Stimulated activated CD8-positive, alpha-beta memory T cell treated with anti-CD3 and anti-CD28 coated beads, Interleukin-7, amount 100 ng/mL, for 4 hours (primary cell): ENCODE data around the gene DLD.
"Not testable (repeated sequence)": the region's sequence is repeated elsewhere in the genome, so short reads cannot be mapped to it uniquely, and the experiment has no call there.

Experiments used
- DNase-seq, 2 donors: peaks; one replicate each; pipeline ENCODE4 v3.0.0-alpha.2; 2020; ENCODE audit warnings: low read depth in 2 of 2

The DLD gene

GRCh38 chr7:107890962-107891635, at the start of gene DLD:
Gene DLD (plus strand): TSS chr7:107891183. CDS start chr7:107891251, 68 bp downstream.
- DNase-seq: peak; percentile 88 to 91

GRCh38 chr7:107842213-107842612, 48.8 kb upstream of the DLD start:
- no peak for DNase-seq

- no peak for DNase-seq
Measured at GRCh38 chr7:107843184-107843583, 47.8 kb upstream of the DLD start.

- DNase-seq: no peak
Measured at GRCh38 chr7:107846324-107846723, 44.7 kb upstream of the DLD start.

- DNase-seq: no peak
Measured at GRCh38 chr7:107847168-107847835, 43.7 kb upstream of the DLD start.

- not testable (repeated sequence) for DNase-seq
Measured at GRCh38 chr7:107847836-107848175, 43.2 kb upstream of the DLD start.

- not testable (repeated sequence) for DNase-seq
Measured at GRCh38 chr7:107848211-107848610, 42.8 kb upstream of the DLD start.

- no peak for DNase-seq
Measured at GRCh38 chr7:107850216-107850615, 40.8 kb upstream of the DLD start.

- DNase-seq: no peak
Measured at GRCh38 chr7:107850643-107851042, 40.3 kb upstream of the DLD start.

- no peak for DNase-seq
Measured at GRCh38 chr7:107854454-107854853, 36.5 kb upstream of the DLD start.

- DNase-seq: no peak
Measured at GRCh38 chr7:107854989-107855388, 36.0 kb upstream of the DLD start.

GRCh38 chr7:107856806-107857540, 34.0 kb upstream of the DLD start:
- DNase-seq: no peak

- DNase-seq: no peak
Measured at GRCh38 chr7:107857541-107857912, 33.5 kb upstream of the DLD start.

- no peak for DNase-seq
Measured at GRCh38 chr7:107858280-107858679, 32.7 kb upstream of the DLD start.

- no peak for DNase-seq
Measured at GRCh38 chr7:107860279-107860961, 30.6 kb upstream of the DLD start.

- DNase-seq: no peak
Measured at GRCh38 chr7:107860981-107861652, 29.9 kb upstream of the DLD start.

GRCh38 chr7:107865956-107866775, 24.8 kb upstream of the DLD start:
- DNase-seq: no peak

- no peak for DNase-seq
Measured at GRCh38 chr7:107867858-107868466, 23.0 kb upstream of the DLD start.

GRCh38 chr7:107870427-107871000, 20.5 kb upstream of the DLD start:
- DNase-seq: no peak

GRCh38 chr7:107874111-107874510, 16.9 kb upstream of the DLD start:
- DNase-seq: no peak
